HEK293T (cell line): ENCODE measurements around the gene CELSR1.
"Not testable (repeated sequence)": the region's sequence is repeated elsewhere in the genome, so short reads cannot be mapped to it uniquely, and the experiment has no call there.

Experiments used
- CTCF ChIA-PET: fragments of 350-600 bp; formaldehyde crosslinking; extraction: SDS; loops from one replicate; lab custom pipeline; 2021; ENCODE audit warnings: antibody characterized with exemption, inconsistent platforms; lab: Yijun Ruan, JAX
- POLR2A ChIA-PET: fragments of 350-600 bp; formaldehyde crosslinking; extraction: SDS; loops from one replicate; lab custom pipeline; 2020; ENCODE audit warnings: antibody characterized with exemption, inconsistent platforms; lab: Yijun Ruan, JAX
- DNase-seq: peaks from one replicate; pipeline ENCODE4 v3.0.0; 2012; ENCODE audit warnings: mixed read lengths; ENCODE audit errors: extremely low spot score
- ARNT ChIP-seq: fragments of 450-650 bp; IDR thresholded peaks from 2 replicates; pipeline ENCODE4 v1.6.1; 2017; ENCODE audit warnings: mild to moderate bottlenecking
- BHLHE40 ChIP-seq: fragments of 450-650 bp; IDR thresholded peaks from 2 replicates; pipeline ENCODE4 v1.6.1; 2016; ENCODE audit warnings: mild to moderate bottlenecking, moderate library complexity, borderline replicate concordance
- CTBP1 ChIP-seq: fragments of 450-650 bp; IDR thresholded peaks from 2 replicates; pipeline ENCODE4 v1.6.1; 2016; ENCODE audit warnings: borderline replicate concordance
- ELF4 ChIP-seq: fragments of 450-650 bp; IDR thresholded peaks from 2 replicates; pipeline ENCODE4 v1.6.1; 2017; ENCODE audit warnings: antibody characterized with exemption
- FOXA1 ChIP-seq: fragments of 450-650 bp; IDR thresholded peaks from 2 replicates; pipeline ENCODE4 v1.6.1; 2016; ENCODE audit warnings: mild to moderate bottlenecking
- FOXK2 ChIP-seq: fragments of 450-650 bp; IDR thresholded peaks from 2 replicates; pipeline ENCODE4 v1.6.1; 2016; ENCODE audit warnings: mild to moderate bottlenecking
- FOXM1 ChIP-seq: fragments of 450-650 bp; IDR thresholded peaks from 2 replicates; pipeline ENCODE4 v1.6.1; 2017; ENCODE audit warnings: mild to moderate bottlenecking, borderline replicate concordance
- HDGF ChIP-seq: fragments of 450-650 bp; IDR thresholded peaks from 2 replicates; pipeline ENCODE4 v1.6.1; 2017; ENCODE audit warnings: antibody characterized with exemption, borderline replicate concordance
- L3MBTL2 ChIP-seq: fragments of 450-650 bp; conservative IDR thresholded peaks from 2 replicates; pipeline ENCODE4 v1.6.1; 2016; ENCODE audit warnings: mild to moderate bottlenecking
- LEF1 ChIP-seq: fragments of 450-650 bp; IDR thresholded peaks from 2 replicates; pipeline ENCODE4 v1.6.1; 2017; ENCODE audit warnings: mild to moderate bottlenecking, borderline replicate concordance
- NFRKB ChIP-seq: fragments of 450-650 bp; IDR thresholded peaks from 2 replicates; pipeline ENCODE4 v1.6.1; 2016; ENCODE audit warnings: mild to moderate bottlenecking, moderate library complexity
- PKNOX1 ChIP-seq: fragments of 450-650 bp; IDR thresholded peaks from 2 replicates; pipeline ENCODE4 v1.6.1; 2016
- SP1 ChIP-seq: fragments of 450-650 bp; IDR thresholded peaks from 2 replicates; pipeline ENCODE4 v1.6.1; 2017
- SUZ12 ChIP-seq: fragments of 450-650 bp; IDR thresholded peaks from 2 replicates; pipeline ENCODE4 v1.6.1; 2016; ENCODE audit warnings: mild to moderate bottlenecking
- TARDBP ChIP-seq: fragments of 450-650 bp; IDR thresholded peaks from 2 replicates; pipeline ENCODE4 v1.6.1; 2016
- ZNF384 ChIP-seq: fragments of 450-650 bp; IDR thresholded peaks from 2 replicates; pipeline ENCODE4 v1.6.1; 2016

CELSR1 gene

GRCh38 chr22:46318576-46318975 is 218.8 kb downstream of the CELSR1 start:
- ChIA-PET CTCF (interaction anchor here (0.6 kb wide), 1 partner anchor 59 kb away, joined by 3 read pairs; no protein-coding TSS in a partner anchor), POLR2A (interaction anchor here (1.7 kb wide), 1 partner anchor 18 kb away, joined by 4 read pairs; no protein-coding TSS in a partner anchor)
- TF ChIP-seq SP1 (no peak), CTBP1 (no peak), FOXM1 (no peak), ZNF384 (no peak), LEF1 (no peak), SUZ12 (no peak), L3MBTL2 (no peak), ELF4 (no peak), HDGF (no peak), ARNT (no peak), PKNOX1 (no peak), NFRKB (no peak), FOXK2 (no peak), TARDBP (no peak)
- DNase-seq, result no peak

GRCh38 chr22:46317646-46318045 is 219.8 kb downstream of the CELSR1 start:
- ChIA-PET POLR2A (interaction anchor here (1.0 kb wide), 1 partner anchor 12 kb away, joined by 4 read pairs; no protein-coding TSS in a partner anchor), CTCF (no interaction called here)
- TF ChIP-seq FOXA1 (no peak), LEF1 (no peak), SUZ12 (no peak), TARDBP (no peak), ELF4 (no peak)
- no peak for DNase-seq

GRCh38 chr22:46315976-46316375 is 221.4 kb downstream of the CELSR1 start:
- POLR2A ChIA-PET, result no interaction called here
- CTCF ChIA-PET, result interaction anchor here (0.6 to 1.4 kb wide), 3 partner anchors 14 to 197 kb away, joined by 3 to 5 read pairs (median 3); no protein-coding TSS in a partner anchor
- no peak for DNase-seq
- TF ChIP-seq FOXM1 (no peak), BHLHE40 (no peak), ELF4 (no peak), L3MBTL2 (no peak), FOXA1 (no peak), NFRKB (no peak), FOXK2 (no peak), SUZ12 (no peak), LEF1 (no peak), ARNT (no peak), PKNOX1 (no peak)

- CTCF ChIA-PET, result interaction anchor here (0.7 to 1.1 kb wide), 2 partner anchors 13 to 191 kb away, joined by 4 read pairs; no protein-coding TSS in a partner anchor
- POLR2A ChIA-PET, DNase-seq: not testable (repeated sequence)
Measured at GRCh38 chr22:46312848-46313247, 224.6 kb downstream of the CELSR1 start.

GRCh38 chr22:46312056-46312455 is 225.4 kb downstream of the CELSR1 start:
- no peak for TF ChIP-seq SP1
- no peak for TF ChIP-seq L3MBTL2
- TF ChIP-seq TARDBP, result no peak
- no peak for TF ChIP-seq CTBP1
- no peak for TF ChIP-seq FOXK2
- no peak for TF ChIP-seq HDGF
- no peak for TF ChIP-seq FOXA1
- TF ChIP-seq PKNOX1, result no peak
- ChIA-PET POLR2A (no interaction called here), CTCF (interaction anchor here (0.9 to 1.1 kb wide), 2 partner anchors 107 to 190 kb away, joined by 4 read pairs; no protein-coding TSS in a partner anchor)
- DNase-seq, result no peak
